ENCODE results near the gene INPP1.

DNA sequence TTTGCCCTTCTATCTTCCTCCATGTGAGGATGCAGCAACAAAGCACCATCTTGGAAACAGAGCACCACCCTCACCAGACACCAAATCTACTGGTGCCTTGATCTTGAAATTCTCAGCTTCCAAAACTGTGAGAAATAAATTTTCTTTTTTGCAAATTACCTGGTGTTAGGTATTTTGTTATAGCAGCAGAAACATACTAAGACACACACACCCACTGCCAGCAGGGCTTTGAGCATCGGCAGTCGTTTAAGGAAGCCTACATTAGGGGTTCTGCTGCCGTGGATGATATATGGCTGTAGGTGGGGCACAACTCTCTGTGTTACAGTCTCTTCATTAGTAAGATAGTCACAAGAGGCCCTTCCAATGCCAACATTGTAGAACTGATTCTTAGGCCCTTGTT, 44.0 kb downstream of the INPP1 start:
- TF ChIP-seq, protein P1, sequence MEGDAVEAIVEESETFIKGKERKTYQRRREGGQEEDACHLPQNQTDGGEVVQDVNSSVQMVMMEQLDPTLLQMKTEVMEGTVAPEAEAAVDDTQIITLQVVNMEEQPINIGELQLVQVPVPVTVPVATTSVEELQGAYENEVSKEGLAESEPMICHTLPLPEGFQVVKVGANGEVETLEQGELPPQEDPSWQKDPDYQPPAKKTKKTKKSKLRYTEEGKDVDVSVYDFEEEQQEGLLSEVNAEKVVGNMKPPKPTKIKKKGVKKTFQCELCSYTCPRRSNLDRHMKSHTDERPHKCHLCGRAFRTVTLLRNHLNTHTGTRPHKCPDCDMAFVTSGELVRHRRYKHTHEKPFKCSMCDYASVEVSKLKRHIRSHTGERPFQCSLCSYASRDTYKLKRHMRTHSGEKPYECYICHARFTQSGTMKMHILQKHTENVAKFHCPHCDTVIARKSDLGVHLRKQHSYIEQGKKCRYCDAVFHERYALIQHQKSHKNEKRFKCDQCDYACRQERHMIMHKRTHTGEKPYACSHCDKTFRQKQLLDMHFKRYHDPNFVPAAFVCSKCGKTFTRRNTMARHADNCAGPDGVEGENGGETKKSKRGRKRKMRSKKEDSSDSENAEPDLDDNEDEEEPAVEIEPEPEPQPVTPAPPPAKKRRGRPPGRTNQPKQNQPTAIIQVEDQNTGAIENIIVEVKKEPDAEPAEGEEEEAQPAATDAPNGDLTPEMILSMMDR (IDR thresholded peaks at IDR 0.05; ENCODE audit: insufficient read depth, low read length) = no peak
- TF ChIP-seq GABPA (IDR thresholded peaks at IDR 0.05; ENCODE audit: low read depth) = no peak
